Hippocampal formation (tissue), 2 donors: Measurements from ENCODE around the gene HOXA7.

Experiments used
- DNase-seq, 2 donors: peaks; one replicate each; lab custom pipeline; 2025; lab: John Stamatoyannopoulos, UW

HOXA7 gene

DNA sequence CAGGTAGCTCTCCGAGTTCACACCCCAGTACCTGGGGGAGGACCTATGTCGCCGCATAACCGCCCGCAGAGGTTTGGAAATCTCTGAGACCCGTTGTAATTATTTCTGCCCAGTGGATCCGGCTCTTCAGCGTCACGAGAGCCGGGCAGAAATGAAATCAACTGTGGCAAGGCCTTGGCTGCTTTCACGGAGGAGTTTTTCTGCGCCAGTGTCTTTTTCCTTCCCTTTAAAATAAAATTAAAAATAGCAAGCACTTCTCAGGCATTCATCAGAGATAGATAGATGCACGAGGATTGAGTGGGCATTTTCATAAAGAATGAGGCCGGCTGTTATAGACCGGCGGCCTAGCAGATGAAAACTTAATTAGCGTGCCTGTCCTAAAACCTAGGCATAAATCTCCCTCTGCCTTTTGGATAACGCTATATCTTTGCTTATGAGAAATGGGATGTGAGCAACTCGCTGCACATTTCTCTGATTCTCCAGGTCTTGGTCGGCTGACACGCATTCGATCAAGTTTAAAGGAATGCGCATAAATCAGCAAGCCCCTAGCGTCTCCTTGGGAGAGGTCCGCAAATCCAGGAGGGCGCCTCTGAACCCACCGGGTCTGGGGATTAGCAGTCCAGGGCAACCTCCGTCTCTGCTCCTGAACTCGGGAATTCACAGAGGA is 37.0 kb upstream of the HOXA7 start:
- no peak for DNase-seq

DNA sequence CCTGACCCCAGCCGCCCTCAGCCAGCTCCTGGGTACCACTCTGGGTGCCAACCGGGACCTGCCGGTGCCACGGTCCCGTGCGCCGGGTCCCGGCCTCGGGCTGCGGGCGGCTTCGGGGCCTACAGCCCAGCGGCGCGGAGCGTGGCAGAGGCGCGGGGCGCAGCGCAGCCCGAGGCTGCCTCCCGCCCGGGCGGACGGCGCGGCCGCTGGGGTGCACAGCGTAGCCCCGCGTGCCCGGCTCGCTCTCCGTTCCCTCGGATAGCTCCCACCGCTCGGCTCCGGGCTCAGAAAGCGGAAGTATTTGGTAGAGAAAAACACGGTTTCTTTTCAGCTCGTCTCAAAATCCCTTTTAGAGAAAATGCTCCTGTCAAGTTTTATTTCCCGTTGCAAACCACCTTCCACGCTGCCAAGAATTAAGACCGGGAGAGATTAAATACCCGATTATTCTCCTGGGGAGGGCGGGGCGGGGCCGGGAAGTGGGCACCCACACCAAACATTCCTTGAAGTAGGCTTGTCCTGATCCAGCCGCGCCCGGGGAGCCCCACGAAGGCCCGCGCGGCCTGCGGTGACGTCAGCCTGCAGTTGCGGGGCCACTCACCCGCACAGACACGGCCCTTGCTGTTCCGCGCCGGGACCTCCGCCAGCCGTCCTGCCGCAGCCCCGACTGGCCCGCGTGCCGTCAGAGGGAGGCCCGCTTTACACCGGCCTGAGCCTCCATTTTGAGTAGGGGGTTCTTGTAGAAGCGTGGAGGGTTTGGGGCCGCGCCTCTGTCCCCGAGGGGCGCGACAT is 36.3 kb upstream of the HOXA7 start:
- no peak for DNase-seq

DNA sequence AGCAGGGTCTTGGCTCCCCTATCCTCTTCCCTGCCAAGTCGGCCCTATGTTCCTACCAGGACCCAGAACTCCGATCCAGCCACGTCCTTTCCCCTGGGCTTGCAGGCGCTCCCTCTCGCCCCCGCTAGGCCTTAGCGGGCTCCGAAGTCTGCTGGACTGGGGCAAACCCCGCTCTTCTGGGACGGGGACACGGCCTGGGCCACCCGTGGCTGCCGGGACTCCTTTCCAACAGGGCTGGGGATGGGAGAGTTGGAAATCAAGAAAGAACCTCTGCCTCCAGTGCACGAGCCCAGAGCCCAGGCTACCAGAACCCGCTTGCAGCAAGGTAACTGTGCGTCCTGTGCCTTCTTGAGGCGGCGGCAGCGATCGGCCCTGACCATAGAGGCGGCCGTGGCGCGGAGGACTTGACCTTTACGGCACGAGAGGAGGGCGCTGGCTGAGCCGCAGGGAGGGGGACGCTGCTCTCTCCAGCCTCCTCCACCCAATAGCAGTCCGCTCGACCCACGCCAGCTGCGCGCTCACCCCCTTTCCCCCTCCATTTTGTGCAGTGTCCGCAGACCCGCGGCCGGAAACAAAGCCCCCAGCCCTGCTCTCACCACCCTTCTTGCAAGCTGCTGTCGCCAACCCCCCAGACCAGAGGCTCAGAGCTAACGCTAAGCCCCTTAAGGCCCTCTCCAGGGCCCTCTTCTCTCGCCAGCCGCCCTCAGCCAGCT is 35.5 kb upstream of the HOXA7 start:
- DNase-seq, result no peak

DNA sequence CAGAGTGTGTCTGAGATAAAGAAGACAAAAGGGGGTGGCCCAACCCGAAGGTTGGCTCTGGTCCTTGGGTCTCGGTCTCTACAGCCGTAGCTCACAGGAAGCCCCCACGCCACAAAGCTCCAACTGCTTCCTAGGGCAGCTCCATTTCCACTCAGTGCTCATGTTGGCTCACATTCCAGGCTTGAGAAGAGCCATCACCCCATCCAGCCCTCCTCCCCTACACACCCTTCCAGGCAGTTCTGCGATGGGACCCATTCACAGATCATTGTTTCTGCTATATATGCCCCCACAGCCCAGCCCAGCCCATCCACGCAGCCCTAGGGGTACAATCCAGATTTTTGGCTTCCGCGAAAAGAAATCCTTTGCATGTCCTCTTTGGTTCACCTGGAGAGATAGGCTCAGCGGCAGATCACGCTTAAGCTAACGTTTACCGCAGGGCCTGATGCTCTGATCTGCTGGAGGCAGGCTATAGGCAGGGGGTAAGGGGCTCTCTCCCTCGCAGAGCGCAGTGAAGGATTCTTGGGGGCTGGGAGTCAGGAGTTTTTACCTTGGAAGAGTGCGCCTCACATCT is 34.8 kb upstream of the HOXA7 start:
- DNase-seq, result no peak

DNA sequence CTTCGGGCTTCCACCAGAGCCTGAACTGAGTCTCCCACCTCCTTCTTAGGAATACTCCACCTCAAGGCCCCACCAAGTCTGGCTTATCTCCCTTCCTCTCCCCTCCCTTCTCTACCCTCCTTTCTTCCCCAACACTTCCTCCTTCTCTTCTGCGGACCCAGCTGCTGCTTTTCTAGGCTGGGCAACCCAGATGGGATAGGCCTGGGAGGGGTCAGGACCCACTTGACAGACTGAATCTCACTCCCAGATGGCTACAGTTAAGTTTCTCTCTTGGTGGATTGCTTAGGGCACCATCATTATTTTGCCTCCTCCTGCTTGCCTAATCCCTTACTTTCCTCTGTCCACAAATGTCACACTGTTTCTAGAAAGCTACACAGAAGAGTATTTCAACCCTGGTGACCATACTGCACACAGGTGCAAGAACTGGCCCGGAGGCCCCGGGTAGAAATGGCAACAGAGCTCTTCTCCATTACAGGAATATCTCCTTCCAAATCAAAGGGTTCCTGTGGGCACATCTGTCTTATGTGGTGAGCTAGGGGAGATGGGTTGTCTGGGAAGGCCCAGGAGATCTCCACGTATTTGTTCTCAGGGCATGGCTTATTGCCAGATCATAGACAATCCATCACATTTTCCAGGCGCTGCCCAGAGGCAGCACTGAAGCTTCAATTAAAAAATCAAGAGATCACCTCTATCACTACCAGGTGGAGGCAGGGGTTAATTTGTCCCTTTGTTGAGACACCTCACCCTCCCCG is 33.7 kb upstream of the HOXA7 start:
- no peak for DNase-seq

DNA sequence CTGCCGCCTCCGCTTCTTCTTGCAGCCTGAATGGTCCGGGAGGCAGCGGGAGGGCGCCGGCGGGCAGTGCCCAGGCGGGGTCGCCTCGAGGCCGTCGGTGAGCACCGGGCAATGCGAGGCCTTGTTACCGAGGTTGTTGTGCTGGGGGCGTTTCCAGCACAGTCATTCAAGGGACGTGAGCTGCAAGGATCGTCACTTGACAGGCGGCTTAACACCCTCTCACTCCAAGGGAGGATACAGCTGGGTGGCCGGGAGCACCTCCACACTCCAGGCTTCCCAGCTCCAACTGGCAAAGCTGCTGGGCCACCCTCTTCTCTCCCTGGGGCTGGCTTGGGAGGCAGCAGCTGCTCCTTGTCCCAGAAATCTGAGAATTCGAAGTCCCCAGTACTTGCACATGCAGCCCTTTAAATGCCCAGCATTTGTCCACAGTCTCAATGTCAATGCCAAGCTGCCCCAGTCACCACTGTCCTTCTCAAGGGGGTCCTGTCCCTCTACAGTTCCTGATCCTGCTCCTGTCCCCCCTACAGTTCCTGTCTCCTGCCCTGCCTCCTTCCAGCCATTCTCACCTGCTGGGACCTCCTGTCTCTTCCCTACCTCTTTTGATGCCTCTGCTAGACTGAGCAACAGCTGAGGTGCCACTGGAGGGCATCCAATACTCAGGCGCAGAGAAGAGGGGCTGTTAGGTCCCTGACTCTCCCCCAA is 33.0 kb upstream of the HOXA7 start:
- DNase-seq, result no peak

DNA sequence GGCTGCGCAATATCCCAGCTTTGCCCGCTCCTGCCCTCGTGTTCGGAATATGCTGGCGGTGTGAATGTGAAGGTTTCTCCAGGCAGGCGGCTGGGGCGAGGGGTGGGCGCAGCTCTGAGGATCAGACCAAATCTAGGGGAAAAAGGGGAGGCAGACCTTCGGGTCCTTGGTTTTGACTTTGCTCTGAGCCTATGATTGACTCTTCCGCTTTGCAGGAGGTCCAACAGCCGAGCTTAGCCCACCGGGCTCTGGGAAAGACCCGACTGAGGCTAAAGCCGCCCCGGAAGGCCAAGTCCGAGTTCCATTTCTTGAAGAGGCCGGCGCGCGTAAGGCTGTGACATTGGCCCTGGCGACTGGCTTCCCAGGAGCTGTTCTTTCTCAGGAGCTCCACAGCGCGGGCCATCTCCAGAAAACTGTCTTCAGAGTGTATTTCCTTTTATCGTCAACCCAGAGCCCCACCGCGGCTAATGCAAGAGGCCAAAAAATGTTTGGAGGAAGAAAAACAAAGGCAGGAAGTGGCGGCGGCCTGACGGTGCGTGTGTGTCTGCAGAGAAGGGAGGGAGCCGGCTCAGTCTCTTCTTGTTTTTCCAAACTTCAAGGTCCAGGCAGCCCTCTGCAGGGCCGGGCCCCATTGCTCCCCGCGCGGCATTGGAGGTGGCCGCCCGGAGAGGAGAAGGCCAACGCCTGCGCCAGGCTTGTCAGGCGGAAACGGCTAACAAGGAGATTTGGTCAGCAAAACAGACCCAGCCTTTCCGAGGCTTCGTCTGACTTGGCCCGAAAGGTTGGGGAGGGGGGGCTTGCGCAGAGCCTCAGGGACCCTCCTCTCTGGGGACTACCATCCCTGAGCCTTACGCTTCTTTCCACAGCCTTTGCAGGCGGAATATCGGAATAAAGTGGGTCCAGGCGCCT is 32.2 kb upstream of the HOXA7 start:
- DNase-seq, result no peak

DNA sequence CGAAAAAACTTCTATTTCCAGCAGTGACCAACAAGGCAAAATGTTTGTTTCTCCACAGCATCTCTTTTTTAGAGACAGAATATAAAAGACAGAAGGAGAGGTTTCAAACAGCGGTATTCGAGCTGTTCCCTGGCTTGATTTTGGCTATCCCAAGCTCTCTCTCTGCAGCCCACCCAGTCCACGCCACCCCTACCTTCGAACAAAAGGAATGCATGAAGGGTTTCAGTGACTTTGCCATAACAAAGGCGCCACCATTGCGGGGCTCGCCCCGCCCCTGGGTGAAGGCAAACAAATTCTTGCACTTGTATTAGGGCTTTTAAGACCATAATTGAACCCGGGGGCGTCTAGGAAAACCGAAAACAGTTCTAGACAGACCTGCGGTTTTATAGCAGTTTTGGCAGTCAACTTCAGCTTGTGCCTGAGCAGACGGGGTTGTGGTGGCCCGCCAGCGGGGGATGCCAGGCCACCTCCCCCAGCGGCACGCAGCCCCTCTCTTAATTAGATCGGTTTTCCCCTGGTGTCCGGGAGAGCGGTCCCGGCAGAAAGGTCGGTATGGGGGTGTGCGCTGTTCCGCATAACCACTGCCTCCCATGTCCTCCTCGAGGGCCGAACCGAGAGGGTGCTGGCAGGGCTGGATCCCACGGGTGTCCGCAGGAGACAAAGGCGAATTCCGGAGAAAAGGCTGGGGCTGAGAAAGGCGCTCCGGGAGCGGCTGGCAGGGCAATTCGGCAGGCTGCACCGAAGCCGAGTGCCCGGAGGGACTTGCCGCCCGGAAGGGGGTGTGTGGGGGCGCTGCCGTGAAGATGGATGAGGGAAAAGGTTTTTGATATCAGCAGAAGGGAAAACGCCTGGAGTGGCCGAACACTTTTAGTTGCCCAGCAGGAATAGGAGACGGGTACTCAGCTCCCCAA is 31.3 kb upstream of the HOXA7 start:
- DNase-seq, result no peak

DNA sequence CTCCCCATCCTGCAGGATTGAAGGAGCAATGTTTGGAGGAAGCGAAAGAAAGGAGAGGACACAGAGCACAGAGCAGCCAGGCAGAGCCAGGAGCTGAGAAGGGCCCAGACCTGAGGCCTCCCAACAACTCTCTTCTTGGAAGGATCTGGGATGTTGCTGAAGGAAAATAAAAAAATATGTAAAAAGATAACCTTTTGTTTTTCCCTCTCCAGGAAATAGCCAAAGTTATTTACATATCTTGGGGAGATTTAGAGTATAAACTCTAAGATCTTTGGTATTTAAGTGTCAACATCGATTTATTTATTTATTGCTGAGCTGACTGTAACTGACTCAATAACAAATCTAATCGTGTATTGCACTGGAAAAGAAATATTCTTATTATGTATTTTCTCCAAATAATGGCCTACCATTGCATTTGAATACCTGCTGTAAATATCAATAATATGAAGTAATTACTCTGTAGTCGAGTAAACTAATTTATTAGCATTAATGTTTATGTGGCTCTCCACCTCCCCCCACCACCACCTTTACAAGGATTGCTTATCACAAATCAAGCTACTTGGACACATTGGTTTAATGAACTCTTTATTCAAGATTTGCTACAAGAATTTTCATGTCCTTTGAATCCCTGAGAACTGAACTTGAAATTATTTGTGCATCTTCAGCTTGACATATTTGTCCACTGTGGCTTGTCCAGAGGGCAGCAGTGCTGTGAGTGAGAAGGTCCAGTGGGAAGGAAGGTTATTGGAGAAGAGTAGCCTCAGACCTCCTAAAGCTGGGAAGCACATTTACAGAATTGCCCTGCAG is 30.4 kb upstream of the HOXA7 start:
- no peak for DNase-seq

DNA sequence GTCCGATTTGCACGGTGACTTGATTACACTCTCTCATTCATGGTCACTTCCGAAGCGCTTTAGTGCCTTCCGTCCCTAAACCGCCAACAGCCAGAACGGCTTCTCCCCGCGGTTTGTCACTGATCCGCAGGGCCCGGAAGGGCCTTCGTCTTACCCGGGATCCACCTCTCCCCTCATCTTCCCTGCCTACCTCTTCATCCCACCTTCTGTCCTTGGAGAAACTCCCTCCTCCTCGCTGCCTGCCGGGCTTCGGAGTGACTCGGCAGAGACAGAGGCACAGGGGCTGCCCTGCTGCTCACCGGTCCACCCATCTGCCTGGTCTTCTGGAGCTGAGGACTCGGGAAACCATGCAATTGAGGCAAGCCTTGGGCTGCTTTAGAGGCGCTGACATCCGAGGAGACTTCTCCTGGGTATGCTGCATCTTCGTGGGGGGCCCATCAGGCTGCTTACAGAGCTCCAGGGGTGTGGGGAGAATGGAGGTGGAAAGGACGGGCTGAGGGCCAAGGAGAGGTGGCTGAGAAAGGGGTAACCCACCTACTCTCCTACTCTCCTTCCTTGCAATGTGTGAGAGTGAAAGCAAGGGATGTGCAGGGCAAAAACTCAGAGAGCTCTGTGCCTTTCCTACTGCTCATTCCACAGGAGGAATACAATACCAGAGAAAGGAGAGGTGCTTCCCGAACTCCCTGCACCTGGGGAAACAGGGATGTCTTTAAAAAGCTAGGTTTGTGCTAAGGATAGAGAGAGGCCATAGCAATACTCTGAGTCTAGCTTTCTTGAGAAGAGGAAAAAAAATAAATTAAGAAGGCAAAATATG is 29.6 kb upstream of the HOXA7 start:
- DNase-seq, result no peak

DNA sequence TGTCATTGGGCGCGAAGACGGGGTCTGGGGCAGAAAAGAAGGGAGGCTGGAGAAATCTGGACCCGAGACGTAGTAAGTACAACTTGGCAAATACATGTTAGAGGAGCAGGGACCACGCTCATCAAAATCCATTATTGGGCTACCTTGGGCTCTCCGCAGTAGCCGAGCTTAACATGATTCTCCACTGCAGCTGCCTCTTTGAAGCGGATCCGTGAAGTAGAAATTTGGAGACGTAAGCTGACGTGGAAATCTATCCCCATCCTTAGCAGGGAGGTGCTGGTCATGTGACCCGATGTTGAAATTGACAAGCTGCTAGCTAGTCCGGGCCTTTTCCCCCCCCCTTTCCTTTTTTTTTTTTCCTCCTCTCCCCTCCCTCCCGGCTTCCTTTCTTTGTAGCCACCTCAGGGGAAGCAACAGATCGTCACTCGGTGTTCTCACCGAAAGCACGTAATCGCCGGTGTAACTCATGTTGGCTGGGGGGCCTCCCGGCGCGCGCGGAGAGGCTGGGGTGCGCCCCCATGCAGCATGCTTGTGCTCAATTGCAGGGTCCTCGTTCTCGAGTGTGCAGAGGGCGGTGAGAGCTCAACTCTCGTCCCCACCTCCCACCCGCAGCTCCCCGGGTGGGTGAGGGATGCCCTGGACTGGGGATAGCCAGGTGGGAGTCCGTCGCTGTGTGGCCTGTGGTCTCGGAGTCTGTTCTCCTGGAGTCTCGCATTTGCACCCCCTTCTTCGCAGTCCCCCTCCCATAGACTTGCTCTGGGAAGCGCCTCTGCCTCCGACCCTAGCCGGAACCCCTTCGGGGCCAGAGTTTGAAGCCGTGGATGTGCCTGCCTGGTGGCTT is 28.8 kb upstream of the HOXA7 start, which contains the start of gene HOXA11:
Gene HOXA11, minus strand, starts transcription at position 220 of the 841 bp plus-strand sequence. Its CDS starts 88 bp downstream, at position 132.
- no peak for DNase-seq

DNA sequence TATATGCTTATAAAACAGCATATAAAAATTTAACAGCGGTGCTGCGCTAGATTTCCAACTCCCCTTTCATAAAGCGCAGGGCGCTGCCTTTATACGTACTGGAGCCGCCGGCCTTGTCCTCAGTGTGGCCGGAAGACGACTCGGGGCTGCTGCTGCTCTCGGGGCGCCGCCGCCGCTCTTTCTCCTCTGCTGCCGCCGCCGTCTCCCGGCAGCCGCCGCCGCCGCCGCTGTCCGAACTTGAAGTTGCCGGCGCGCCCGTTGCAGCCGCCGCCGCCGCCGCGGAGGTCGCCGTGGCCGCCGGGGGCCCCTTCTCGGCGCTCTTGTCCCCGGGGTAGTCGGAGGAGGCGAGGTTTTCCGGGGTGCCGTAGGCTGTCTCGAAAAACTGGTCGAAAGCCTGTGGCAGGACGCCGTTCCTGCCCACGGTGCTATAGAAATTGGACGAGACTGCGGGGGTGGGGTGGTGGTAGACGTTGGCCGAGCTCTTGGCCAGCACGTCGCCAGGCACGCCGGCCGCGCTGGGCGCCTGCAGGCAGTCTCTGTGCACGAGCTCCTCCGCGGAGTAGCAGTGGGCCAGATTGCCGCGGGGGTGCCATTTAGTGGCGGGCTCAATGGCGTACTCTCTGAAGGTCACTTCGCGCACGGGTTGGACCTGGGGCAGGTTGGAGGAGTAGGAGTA is 28.0 kb upstream of the HOXA7 start:
- DNase-seq, result no peak

DNA sequence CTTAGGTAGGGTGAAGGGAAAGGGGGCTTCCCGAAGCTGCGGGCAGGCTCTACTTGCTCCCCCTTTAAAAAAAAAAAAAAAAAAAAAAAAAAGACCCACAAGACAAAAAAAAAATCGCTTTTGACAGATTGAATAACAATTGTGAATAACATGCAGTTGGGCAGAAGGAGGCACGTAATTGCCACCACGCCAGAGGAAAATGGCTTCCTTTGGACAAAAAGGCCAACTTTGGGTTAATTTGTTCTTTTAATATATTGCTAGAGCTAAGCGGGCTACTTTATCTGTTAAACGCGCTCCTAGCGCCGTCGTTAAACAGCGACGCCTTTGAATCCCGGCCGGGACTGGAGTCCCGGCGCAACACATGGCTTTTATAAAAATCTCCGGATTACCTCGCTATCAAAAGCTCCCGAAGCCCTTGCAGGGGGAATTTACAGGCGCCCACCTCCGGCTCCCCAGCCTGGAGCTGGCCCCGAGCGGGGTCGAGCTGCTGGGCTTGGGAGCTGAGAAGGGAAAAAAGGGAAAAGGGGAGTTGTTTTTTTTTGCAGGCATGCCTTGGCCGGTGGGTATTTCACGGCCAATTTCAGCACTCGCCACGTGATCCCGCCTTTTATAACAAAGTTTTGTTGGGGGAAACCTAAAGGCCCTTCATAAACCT is 27.3 kb upstream of the HOXA7 start:
- no peak for DNase-seq

DNA sequence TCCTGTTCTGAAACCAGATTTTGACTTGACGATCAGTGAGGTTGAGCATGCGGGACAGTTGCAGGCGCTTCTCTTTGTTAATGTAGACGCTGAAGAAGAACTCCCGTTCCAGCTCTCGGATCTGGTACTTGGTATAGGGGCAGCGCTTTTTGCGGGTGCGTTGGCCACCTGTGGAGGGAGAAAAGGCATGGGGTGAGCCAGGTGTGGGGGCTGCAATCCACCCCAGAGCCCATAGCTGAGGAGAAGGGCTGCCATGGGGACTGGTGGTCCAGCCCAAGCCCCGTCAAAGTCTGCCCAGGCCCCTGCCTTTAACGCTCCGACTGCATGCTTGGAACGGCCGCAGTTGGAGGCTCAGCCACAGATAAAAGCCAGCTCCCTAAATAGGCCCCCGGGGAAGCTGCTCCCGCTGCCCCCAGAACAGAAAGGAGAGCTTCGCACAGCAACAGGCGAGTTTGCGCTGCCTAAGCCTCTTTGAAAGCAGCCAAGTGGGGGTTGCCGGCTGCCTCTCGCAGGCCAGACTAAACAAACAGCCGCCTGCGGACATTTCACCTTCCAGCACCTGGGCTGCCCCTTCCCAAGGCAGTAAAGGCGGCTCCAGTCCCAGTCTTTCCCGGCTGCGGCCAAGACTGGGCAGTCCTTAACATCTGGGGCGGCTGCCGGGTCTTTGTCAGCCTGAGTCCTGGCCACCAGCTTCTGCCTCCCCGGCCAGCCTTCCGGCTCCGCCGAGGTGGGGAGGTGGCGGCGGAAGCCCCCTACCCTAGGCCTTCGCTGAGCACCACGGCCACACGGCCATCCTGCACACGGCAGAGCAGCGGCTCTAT is 26.6 kb upstream of the HOXA7 start:
- DNase-seq, result no peak
